ENCODE measurements around the gene FIGN. TPM values are rescaled to one million over a fixed set of nuclear protein-coding genes. Genes with fewer than 3 reads are reported as not detected.

FIGN gene
- total RNA-seq, 1 experiment from 2014 or later = 14.6 TPM

DNA sequence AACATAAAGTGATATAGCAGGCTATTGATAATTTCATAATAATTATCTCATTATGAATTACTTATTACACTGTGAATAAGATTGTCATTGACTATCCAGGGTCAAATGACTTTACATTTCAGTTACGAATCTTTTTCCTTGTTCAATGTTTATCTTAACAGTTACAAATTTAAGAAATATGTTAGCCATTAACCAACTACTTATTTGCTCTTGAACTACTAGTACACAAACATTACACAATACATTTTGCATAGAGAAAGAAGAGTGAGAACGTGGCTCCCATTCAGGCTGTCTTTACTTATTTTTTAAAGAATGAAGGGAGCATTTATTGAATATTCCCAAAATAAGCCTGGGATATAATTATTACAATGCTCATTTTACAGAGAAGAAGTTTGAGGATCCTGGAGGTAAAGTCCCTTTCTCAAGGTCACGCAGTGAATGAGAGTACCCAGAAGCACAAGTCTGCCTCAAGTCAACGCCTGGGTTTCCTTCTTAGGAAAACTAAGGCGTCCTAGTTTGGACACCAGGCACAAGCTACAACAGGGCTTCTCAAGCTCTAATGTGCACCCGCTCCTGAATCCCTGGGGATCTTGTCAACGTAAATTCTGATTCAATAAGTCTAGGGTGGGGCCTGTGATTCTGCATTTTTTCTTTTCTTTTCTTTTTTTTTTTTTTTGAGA is 164.2 kb downstream of the FIGN start:
- H3K27me3 ChIP-seq (ENCODE audit: insufficient read depth, low read length) = no peaks in the 10 kb centered on the region
- no peak overlapping the region for H2AFZ ChIP-seq (ENCODE audit: low read length)
- no CpG with 5 or more reads among the region's 7 CpGs for WGBS (ENCODE audit: extremely low coverage, insufficient read length, low lambda C conversion rate)
- Mint-ChIP-seq H3K4me1 (no peaks in the 10 kb centered on the region), H3K36me3 (ENCODE audit: insufficient read depth in 1 of 3, low read depth in 3 of 3) (no peaks in the 10 kb centered on the region), H3K9me3 (no peaks in the 10 kb centered on the region), H3K4me3 (no peak overlapping the region), H3K27ac (no peak overlapping the region), H3K27me3 (ENCODE audit: low read depth) (no peaks in the 10 kb centered on the region)
- H3K56ac ChIP-seq (ENCODE audit: insufficient read length, low read depth, low read length) = no peak overlapping the region
- H2BK120ac ChIP-seq (ENCODE audit: low read depth, low read length, poor library complexity, severe bottlenecking) = no peak overlapping the region
- H3K4me2 ChIP-seq (ENCODE audit: insufficient read depth, insufficient read length, low read length) = no peak overlapping the region
- H2BK15ac ChIP-seq (ENCODE audit: low read depth, low read length) = no peak overlapping the region
- no peak overlapping the region for H3K23ac ChIP-seq (ENCODE audit: insufficient read length, low read depth, low read length)
- H3K18ac ChIP-seq (ENCODE audit: insufficient read length, low read depth, low read length) = no peak overlapping the region
- no peak overlapping the region for H3K9ac ChIP-seq (ENCODE audit: extremely low read depth, insufficient read length, low read length)
- no peak overlapping the region for H3K14ac ChIP-seq (ENCODE audit: insufficient read depth, low read length)
- no peaks in the 10 kb centered on the region for H4K20me1 ChIP-seq (ENCODE audit: control insufficient read depth, insufficient read depth, insufficient read length)
- H3K79me1 ChIP-seq (ENCODE audit: insufficient read depth, low read depth, low read length, poor library complexity, severe bottlenecking) = no peaks in the 10 kb centered on the region
- no peak overlapping the region for H3K4ac ChIP-seq (ENCODE audit: low read depth, low read length)
- H3T11ph ChIP-seq (ENCODE audit: low read length) = no peak overlapping the region
- no peaks in the 10 kb centered on the region for H3K4me1 ChIP-seq (ENCODE audit: insufficient read depth, low read length)
- H2BK12ac ChIP-seq (ENCODE audit: insufficient read length, low read depth, low read length) = no peak overlapping the region
- DNase-seq = no peak
- no peaks in the 10 kb centered on the region for H3K23me2 ChIP-seq (ENCODE audit: insufficient read length, low read depth, low read length, poor library complexity, severe bottlenecking)
- H4K91ac ChIP-seq (ENCODE audit: insufficient read length, low read depth, low read length) = no peak overlapping the region
- H4K5ac ChIP-seq (ENCODE audit: insufficient read length, low read depth, low read length) = no peak overlapping the region
- H2BK20ac ChIP-seq (ENCODE audit: low read depth, low read length, poor library complexity, severe bottlenecking) = no peak overlapping the region
- no peak overlapping the region for H3K27ac ChIP-seq (ENCODE audit: insufficient read length, low read depth, low read length)
- no peaks in the 10 kb centered on the region for H3K79me2 ChIP-seq (ENCODE audit: insufficient read depth, low read length)
- no peak overlapping the region for H2AK5ac ChIP-seq (ENCODE audit: insufficient read length, low read length)
- H2BK5ac ChIP-seq (ENCODE audit: insufficient read length, low read length) = no peak overlapping the region
- TF ChIP-seq, protein P1, sequence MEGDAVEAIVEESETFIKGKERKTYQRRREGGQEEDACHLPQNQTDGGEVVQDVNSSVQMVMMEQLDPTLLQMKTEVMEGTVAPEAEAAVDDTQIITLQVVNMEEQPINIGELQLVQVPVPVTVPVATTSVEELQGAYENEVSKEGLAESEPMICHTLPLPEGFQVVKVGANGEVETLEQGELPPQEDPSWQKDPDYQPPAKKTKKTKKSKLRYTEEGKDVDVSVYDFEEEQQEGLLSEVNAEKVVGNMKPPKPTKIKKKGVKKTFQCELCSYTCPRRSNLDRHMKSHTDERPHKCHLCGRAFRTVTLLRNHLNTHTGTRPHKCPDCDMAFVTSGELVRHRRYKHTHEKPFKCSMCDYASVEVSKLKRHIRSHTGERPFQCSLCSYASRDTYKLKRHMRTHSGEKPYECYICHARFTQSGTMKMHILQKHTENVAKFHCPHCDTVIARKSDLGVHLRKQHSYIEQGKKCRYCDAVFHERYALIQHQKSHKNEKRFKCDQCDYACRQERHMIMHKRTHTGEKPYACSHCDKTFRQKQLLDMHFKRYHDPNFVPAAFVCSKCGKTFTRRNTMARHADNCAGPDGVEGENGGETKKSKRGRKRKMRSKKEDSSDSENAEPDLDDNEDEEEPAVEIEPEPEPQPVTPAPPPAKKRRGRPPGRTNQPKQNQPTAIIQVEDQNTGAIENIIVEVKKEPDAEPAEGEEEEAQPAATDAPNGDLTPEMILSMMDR (conservative IDR thresholded peaks at IDR 0.05) = no peak
- no peaks in the 10 kb centered on the region for H3K9me3 ChIP-seq (ENCODE audit: control insufficient read depth, low read depth, low read length)
- H4K8ac ChIP-seq (replicated peaks; ENCODE audit: insufficient read length, low read depth, low read length) = no peak overlapping the region

Measured in H9 (cell line).